ENCODE results near the gene ZFAND3.

ZFAND3 gene

DNA sequence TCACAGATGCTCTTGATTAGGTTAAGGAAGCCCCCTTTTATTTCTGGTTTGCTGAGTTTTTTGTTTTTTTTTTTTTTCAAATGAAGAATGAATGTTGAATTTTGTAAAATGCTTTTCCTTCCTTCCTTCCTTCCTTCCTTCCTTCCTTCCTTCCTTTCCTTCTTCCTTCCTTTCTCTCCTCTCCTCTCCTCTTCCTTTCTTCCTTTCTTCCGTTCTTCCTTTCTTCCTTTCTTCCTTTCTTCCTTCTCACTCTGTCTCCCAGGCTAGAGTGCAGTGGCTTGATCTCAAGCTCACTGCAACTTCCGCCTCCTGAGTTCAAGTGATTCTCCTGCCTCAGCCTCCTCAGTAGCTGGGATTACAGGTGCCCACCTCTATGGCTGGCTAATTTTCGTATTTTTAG lies 158.2 kb downstream of the ZFAND3 start:
- no peak overlapping the region for H3K4me3 ChIP-seq (ENCODE audit: low read length)
- no peak for DNase-seq (ENCODE audit: low read depth)
- TF ChIP-seq, protein P1, sequence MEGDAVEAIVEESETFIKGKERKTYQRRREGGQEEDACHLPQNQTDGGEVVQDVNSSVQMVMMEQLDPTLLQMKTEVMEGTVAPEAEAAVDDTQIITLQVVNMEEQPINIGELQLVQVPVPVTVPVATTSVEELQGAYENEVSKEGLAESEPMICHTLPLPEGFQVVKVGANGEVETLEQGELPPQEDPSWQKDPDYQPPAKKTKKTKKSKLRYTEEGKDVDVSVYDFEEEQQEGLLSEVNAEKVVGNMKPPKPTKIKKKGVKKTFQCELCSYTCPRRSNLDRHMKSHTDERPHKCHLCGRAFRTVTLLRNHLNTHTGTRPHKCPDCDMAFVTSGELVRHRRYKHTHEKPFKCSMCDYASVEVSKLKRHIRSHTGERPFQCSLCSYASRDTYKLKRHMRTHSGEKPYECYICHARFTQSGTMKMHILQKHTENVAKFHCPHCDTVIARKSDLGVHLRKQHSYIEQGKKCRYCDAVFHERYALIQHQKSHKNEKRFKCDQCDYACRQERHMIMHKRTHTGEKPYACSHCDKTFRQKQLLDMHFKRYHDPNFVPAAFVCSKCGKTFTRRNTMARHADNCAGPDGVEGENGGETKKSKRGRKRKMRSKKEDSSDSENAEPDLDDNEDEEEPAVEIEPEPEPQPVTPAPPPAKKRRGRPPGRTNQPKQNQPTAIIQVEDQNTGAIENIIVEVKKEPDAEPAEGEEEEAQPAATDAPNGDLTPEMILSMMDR (conservative IDR thresholded peaks at IDR 0.05; ENCODE audit: low read depth, low read length), result no peak

DNA sequence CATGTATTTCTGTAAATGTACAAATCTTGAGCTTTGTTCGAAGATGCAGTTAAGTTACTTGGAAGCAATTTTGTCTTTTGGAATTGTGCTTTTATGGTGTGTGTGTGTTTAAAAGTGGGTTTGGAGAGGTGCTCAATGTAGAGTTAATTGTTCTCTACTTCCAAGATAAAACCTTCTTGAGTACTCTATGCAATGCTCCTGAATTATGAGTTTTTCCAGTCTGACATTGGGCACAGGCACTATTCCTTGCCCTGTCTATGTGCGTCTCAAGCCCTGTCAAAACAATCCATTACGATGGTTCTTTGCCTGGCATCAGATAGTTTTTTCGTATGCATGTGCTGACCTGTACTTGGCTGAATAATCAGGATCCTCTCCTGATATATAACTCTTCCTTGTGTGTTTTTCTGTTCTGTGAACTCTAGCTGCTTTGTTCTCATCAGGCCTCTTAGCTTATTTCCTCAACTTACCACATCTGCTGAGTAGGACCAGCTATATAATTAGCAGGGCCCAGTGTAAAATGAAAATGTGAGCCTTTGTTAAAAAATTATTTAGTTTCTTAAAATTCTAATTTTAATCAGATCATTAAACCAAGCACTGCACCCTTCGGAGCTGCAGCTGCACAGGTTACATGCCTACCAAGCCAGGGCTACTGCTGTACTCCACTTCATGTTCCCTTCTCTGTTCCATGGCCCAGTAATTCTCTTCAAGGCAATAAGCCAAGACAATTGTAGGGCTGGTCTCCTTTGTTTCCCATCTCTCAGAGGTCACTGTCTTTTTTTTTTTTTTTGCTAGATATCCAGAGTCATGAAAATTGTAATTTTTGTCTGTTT lies 160.1 kb downstream of the ZFAND3 start:
- TF ChIP-seq, protein P1 (conservative IDR thresholded peaks at IDR 0.05; ENCODE audit: low read depth, low read length), result no peak

DNA sequence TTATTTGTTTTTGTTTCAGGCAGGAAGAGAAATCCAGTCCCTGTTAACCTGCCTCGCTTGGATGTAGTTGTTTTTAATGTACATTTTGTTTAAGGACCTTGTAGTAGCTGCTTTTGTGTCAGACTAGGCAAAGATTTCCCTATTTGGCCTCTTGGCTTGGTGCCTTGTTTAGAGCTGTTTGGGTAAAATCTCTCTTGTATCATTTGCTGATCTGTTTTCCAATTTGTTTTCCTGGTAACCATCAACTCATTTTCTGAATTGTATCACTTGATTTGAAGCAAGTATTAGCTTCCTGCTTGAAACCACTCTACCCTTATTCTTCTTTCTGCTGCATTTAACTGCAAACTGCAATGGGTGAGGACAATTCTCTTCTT lies 160.7 kb downstream of the ZFAND3 start:
- DNase-seq (ENCODE audit: low read depth), result no peak
- no peak overlapping the region for H3K4me3 ChIP-seq (ENCODE audit: low read length)
- TF ChIP-seq, protein P1 (conservative IDR thresholded peaks at IDR 0.05; ENCODE audit: low read depth, low read length), result no peak

More for the DNA sequence above, 160.1 kb downstream of the ZFAND3 start:
- no peak for DNase-seq (ENCODE audit: low read depth)
- H3K4me3 ChIP-seq (ENCODE audit: low read length), result no peak overlapping the region

DNA sequence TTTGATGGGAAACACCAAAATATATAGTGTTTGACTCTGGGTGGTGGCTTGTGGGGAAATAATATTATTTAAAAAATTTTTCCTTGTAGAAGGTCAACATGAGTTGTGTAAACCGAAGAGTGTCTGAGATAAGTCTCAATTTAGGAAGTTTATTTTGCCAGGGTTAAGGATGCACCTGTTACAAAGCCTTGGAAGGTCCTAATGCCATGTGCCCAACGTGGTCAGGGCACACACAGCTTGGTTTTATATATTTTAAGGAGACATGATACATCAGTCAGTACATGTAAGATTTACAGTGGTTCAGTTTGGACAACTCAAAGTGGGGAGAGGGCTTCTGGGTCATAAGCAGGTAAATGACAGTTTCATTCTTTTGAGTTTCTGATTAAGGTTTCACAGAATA lies 162.1 kb downstream of the ZFAND3 start:
- DNase-seq (ENCODE audit: low read depth), result no peak
- TF ChIP-seq, protein P1 (conservative IDR thresholded peaks at IDR 0.05; ENCODE audit: low read depth, low read length), result no peak
- no peak overlapping the region for H3K4me3 ChIP-seq (ENCODE audit: low read length)

DNA sequence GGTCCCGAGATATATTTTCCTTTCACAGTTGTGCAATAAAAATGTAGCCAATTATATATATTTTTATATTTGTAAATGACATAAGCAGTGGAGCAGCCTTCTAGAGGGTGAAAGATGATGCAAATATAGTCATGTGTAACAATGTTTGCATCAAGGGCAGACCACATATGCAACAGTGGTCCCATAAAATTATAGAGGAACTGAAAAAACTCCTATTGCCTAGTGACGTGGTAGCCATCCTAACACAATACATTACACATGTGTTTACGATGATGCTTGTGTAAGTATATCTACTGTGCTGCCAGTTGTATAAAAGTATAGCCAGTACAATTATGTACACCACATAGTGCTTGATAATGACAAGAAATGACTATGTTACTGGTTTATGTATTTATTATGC lies 162.8 kb downstream of the ZFAND3 start:
- TF ChIP-seq, protein P1 (conservative IDR thresholded peaks at IDR 0.05; ENCODE audit: low read depth, low read length), result no peak
- no peak for DNase-seq (ENCODE audit: low read depth)
- H3K4me3 ChIP-seq (ENCODE audit: low read length), result no peak overlapping the region

DNA sequence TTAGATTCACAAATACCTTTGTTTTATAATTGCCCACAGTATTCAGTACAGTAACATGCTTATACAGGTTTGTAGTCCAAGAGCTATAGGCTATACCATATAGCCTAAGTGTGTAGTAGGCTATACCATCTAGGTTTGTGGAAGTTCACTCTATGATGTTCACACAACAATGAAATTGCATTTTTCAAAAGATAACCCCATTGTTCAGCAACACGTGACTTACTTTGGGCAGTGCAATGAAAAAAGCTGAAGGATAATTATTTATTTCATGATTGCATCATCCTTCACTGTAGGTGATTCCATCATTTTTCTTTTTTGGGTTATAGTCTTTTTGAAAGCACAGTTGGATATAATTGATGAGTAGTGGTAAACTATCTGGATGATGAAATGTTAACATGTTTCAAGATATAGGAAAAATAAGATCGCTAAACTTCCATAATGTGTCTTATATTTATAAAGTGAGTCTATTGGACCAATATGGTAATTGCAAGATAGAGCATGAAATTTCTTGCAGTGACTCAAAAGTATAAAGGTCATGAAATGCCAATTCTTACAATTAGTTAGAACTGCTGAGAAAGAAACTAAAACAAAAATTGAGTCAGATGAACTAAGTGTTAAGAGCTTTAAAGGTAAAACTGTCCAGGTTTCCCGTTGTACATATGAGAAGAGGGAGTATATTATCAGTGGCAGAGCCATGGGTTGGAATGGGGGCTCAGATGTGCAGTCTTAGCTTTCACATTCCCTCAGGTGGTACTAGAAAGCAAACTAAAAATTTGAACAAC lies 164.4 kb downstream of the ZFAND3 start:
- TF ChIP-seq, protein P1 (conservative IDR thresholded peaks at IDR 0.05; ENCODE audit: low read depth, low read length), result no peak
- H3K4me3 ChIP-seq (ENCODE audit: low read length), result no peak overlapping the region
- DNase-seq (ENCODE audit: low read depth), result no peak

Measured in retinal pigment epithelial cell (primary cell).